GM21381 (cell line): ENCODE measurements around the gene PTBP2.
"Not testable (repeated sequence)": the region's sequence is repeated elsewhere in the genome, so short reads cannot be mapped to it uniquely, and the experiment has no call there.

ENCODE experiments used
- ATAC-seq: cut with Tn5 transposase; IDR thresholded peaks from one replicate; pipeline ENCODE4 v1.9.1; 2021; ENCODE audit warnings: mild to moderate bottlenecking, moderate library complexity; ENCODE audit not compliant: unreplicated experiment

Gene PTBP2

DNA sequence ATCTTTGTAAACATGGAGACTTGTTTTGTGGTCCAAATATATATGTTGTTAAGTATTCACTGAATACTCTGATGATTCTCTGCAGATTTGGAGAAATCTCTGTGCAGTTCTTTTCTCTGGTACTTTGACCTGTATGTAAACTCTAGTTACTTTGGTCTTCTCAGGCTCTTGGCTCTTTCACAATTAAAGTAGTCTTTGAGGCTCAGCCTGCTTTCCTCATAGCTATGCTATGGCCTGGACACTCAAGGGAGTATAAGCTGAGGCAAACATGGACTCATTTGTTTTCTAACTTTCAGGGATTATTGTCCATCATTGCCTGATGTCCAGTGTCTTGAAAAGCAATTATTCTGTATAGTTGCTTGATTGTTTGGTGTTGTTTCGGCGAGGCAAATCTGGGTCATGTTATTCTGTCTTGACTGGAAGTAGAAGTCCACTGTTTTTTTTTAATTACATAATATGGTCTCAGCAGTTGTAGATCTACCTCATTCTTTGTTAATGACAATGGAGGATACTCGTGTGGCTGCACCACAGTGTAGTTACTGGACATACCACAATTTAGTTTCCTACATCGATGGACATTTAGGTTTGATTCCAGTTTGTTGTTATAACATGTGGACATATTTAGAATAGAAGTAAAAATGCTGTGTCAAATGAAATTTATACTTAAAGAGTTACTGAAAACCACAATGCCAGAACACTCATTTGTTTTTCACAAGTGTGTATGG, 9.2 kb downstream of the PTBP2 start:
- ATAC-seq: no peak

DNA sequence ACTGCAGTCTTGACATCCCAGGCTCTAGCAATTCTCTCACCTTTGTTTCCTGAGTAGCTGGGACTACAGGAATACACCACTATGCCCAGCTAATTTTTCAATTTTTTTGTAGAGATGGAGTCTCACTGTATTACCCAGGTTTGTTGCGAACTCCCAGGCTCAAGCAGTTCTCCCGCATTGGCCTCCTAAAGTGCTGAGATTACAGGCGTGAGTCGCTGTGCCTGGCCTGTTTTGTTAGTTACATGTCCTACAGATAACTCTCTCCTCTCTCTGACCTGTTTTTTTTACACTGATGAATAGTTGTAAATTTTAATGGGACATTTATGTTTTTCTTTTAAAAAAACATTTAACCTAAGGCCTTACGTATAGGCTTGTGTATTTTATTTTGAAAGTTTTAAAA, 19.8 kb downstream of the PTBP2 start:
- no peak for ATAC-seq

DNA sequence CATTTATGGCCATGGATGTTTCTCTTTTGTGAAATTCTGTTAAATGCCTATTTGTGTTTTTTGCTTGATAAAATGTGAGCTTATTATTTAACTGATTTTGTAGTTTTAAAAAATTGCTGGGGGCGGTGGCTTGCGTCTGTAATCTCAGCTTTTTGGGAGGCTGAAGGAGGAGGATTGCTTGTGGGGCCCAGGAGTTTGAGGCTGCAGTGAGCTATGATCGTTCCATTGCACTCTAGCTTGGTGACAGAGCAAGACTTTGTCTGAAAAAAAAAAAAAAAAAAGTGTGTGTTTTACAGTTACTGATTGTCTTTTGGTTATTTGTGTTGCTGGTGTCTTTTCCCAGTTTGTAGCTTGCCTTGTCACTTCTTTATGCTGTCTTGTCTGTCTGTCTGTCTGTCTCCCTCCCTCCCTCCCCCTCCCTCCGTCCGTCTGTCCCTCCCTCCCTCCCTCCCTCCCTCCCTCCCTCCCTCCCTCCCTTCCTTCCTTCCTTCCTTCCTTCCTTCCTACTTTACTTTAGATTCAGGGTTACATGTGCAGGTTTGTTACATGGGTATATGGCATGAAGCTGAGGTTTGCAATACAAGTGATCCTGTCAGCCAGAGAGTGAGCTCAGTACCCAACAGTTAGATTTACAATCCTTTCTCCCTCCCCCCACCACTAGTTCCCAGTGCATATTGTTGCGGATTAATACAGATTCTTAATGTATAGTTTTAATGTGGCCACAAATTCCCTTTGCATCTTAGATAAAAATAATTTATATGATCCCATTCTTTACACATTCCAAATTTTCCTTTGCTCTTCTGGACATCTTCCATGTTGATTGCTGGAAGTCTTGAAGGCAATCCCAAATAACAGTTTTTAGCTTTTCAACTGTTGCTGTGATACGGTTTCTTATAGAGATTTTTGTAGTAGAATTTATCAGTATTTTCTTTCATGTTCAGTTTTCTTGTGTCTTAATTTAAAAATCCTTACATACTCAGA, 25.1 kb downstream of the PTBP2 start:
- ATAC-seq: no peak

DNA sequence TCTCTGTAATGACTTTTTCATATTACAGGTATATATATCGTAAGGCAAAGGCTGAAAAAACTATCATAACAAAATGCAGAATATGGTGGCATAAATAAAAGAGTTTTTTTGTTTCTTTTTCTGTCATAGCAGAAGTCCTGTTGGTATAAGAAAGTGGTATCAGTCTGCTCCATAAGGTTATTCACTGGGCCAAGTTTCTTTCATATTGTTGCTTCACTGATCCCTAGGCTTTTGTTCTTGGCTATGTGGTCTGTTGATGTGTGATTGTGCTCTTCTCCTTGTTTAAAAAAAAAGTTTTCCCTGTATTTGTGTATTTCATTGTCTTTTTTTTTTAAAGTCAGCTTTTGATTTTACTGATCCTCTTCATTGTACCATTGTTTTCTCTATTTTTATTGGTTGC, 26.0 kb downstream of the PTBP2 start:
- ATAC-seq: no peak

DNA sequence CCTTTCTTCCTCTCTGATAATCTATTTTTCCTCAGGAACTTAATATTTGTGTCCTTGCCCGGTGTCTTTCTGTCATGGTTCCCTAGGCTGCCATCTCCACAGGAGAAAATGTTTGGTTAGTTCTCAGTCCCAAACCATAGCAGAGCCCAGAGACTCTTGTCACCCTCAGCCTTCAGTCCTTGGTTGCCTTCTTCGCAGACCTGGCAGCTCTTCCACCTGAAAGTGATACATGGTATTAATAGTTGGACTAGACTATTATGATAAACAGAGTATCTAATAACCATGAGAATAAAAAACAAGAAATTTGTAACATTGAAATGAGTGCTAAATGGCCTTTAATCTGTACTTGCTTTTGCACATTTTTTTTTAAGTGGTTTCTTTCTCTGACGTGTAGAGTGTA, 26.5 kb downstream of the PTBP2 start:
- ATAC-seq: no peak

DNA sequence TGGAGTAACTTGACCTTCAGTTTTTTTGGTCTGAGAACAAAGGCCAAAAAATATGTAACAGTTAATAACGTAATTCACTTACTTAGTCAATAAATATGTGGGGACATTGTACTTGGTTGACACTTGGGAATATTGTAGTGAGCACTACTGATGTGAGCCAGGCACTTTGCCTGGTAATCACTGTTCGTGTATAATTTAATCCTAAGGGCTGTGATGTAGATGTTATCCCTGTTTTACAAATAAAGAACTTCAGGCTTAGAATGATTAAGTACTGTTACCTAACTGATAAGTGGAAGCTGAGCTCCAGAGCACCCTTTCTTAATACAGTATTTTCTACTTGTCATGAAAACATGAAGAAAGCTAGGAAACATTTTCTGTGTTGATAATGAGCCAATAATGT, 28.0 kb downstream of the PTBP2 start:
- ATAC-seq: no peak

DNA sequence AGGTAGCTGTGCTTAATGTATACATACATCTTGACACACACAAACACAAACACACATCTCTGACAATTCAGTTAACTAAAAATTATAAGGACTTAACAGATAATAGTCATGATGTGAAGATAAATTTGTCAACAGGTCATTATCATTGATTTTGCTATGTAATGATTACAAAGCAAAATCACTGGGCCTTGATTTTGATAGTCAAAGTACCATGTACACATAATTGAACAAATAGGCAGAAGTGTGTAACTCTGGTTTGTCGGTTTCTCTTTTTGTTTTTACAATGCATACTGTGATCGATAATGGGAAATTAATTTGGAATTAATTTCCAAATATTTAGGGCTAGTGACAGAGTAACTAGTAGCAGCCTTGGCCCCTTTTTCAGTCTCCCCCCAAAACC, 30.8 kb downstream of the PTBP2 start:
- no peak for ATAC-seq

DNA sequence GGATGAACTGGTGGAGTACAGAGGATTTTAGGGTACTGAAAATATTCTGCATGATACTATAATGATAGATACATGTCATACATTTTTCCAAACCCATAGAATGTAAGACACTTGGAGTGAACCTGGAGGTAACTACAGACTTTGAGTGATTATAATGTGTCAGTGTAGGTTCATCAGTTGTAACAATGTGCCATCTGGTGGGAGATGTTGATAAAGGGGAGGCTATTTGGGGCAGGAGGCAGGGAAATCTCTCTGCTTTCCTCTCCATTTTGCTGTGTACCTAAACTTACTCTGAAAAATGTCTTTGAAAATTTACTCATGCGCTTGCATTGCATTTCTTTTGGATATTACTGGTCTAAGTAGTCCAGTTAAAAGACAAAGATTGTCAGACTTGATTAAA, 35.2 kb downstream of the PTBP2 start:
- ATAC-seq: no peak

DNA sequence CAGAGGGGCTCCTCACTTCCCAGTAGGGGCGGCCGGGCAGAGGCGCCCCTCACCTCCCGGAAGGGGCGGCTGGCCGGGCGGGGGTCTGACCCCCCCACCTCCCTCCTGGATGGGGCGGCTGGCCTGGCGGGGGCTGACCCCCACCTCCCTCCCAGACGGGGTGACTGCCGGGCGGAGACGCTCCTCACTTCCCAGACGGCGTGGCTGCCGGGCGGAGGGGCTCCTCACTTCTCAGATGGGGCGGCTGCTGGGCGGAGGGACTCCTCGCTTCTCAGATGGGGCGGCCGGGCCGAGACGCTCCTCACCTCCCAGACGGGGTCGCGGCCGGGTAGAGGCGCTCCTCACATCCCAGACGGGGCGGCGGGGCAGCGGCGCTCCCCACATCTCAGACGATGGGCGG, 41.0 kb downstream of the PTBP2 start:
- not testable (repeated sequence) for ATAC-seq

DNA sequence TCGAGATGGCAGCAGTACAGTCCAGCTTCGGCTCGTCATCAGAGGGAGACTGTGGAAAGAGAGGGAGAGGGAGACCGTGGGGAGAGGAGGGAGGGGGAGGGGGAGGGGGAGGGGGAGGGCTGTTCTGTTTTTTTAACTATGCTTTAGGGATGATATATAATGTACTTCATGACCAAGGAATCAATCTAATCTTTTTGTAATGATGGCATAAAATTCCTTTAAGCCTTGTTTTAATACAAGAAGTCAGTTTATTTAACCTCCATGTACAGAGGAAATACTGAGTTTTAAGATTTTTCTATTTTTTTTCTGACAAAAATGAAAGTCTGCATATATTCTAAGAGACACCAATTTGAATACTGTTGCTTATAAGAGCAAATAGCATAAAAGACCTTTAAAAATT, 41.9 kb downstream of the PTBP2 start:
- ATAC-seq: no peak

DNA sequence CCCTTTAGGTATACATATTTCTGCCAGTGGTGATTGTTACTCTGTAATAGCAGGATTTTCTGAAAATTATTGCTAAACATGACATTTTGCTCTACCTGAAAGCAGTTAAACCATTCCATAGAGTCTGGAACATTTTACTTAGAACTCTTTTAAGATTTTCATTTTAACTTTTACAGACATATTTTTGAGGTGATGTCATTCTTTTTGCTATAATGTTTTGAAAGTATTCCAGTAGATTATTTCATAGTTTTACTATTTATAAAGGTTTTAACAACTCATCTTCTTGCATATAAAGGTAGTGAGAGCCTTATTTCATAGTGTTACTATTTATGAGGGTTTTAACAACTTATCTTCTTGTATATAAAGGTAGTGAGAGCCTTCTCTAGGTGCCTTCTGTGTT, 42.9 kb downstream of the PTBP2 start:
- ATAC-seq: no peak

DNA sequence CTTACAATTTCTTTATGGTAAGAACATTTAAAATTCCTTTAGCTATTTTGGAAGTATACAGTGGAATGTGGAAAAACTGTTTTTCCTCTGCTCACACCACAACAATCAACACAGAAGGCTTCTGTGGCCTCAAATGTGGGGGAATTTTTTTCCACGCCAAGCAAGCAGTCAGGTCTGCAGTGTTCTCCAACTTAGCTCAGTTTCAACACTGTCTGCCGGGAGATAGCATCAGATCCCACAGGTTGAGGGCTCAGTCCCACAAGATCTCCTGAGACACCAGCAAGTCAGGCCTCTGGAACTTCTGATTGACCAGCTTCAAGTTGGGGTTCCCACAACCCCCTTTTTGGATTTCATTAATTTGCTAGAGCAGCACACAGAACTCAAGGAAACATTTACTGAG, 50.3 kb downstream of the PTBP2 start:
- ATAC-seq: no peak

DNA sequence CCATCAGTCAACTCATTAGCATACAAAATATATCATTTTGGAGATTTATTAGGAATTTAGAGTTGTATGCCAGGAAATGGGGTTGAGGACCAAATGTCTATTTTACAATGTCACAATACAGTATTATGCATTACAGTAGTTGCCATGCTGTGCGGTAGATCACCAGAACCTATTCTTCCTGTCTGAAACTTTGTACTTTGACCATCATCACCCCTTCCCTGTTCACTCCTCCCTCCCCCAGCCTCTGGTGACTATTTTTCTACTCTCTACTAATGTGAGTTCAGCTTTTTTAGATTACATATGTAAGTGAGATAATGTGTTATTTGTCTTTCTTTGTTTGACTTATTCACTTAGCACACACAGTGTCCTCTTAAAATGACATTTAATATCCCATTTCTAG, 50.8 kb downstream of the PTBP2 start:
- no peak for ATAC-seq

DNA sequence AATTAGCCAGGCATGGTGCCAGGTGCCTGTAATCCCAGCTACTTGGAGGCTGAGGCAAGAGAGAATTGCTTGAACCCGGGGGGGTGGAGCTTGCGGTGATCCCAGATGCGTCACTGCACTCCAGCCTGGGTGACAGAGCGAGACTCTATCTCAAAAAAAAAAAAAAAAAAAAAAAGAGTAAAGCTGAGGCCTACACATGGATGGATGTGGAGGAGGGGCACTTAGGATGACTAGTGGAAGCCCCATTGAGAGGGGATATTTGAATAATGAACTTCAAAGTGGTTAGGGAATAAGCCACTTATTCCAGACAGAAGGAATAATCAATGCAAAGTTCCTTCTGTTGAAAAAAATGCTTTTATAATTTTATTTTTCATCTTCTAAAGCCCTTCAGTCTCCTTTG, 51.4 kb downstream of the PTBP2 start:
- ATAC-seq: no peak

DNA sequence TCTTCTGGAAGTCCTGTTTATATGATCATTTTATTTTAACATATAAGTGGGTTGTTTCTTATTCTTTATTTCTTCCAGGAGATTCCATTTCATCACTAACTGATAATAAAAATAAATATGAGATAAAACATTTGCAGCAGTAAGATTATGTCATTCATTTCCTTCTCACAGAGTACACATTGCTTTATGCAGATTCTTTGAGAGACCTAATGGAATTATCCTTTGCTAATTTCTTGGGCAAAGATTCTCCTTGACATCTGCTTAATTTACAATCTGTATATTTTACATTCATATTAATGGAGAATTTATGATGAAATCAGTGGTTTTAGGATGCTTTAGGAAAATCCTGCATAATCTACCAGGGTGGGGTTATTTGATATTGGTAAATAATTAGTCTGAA, 60.6 kb downstream of the PTBP2 start:
- ATAC-seq: no peak

DNA sequence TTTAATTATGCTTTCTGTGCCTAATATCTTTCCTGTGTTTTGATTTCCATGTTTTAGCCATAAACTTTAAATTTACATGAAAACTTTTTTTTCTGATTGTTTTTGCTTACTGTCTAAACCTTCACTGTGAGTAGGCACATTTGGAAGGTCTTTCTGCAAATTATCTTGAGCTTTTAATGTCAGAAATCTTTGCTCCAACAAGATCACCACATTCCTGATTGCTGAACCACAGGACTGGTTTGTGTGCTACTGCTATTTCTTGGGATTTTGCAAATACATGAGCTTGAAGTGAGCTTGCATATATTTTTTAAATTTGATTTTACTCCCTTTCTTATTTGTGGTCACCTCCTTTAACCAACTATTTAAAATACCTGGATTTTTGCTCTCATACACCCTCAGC, 61.3 kb downstream of the PTBP2 start:
- ATAC-seq: no peak

DNA sequence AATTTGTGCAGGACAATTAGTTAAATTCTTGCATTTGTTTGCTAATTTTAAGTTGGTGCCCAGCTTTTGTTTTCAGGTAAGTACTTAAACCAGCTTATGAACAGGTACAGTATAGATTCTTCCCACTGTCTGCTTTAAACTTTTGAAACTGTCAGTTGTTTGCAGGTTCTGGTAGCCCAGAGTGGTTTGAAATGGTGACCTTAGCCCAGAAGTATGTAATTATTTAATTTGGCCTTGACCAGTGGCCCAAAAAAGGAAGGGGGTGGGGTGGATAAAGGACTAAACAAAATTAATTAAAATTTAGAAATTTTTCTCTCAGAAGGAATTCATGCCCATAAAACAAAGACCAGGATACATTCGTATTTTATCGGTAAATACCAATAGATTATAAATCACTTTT, 69.0 kb downstream of the PTBP2 start:
- no peak for ATAC-seq

DNA sequence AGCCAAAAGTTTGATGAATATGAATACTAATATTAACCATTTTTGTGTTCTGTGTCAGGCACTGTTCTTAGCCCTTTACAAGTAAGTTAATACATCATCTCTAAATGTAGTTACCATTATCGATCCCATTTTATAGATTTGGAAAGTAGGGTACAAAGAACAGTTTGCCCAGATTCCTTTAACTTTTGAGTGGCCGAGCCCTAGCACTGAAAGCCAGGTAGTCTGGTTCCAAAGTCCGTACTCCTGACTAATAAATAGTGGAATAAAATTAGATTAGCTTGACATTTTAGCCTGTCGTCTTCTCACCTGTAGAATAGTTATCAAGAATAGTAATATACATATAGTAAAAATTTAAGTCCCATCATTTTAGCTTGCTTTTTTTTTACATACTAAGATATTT, 70.6 kb downstream of the PTBP2 start:
- no peak for ATAC-seq

DNA sequence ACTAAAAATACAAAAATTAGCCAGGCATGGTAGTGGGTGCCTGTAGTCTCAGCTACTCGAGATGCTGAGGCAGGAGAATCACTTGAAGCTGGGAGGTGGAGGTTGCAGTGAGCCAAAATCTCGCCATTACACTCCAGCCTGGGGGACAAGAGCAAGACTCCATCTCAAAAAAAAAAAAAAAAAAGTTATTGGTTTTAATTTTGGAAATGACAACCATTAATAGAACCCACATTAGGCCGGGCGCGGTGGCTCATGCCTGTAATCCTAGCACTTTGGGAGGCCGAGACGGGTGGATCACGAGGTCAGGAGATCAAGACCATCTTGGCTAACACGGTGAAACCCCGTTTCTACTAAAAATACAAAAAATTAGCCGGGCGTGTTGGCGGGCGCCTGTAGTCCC, 80.1 kb downstream of the PTBP2 start:
- ATAC-seq: not testable (repeated sequence)

DNA sequence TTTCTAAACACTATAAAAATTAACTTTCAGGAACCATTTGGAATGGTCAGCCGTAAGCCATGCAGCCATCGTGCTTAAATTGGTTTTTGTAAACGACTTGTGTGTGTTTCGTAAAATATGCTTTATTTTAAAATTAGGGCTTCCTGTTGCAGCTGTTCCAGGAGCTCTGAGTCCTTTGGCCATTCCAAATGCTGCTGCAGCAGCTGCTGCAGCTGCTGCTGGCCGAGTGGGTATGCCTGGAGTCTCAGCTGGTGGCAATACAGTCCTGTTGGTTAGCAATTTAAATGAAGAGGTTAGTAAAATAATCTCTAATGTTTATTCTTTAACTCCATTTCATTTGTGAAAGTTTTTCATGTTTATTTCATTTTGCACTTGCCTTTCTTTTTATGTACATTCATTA, 83.1 kb downstream of the PTBP2 start:
- ATAC-seq: no peak

DNA sequence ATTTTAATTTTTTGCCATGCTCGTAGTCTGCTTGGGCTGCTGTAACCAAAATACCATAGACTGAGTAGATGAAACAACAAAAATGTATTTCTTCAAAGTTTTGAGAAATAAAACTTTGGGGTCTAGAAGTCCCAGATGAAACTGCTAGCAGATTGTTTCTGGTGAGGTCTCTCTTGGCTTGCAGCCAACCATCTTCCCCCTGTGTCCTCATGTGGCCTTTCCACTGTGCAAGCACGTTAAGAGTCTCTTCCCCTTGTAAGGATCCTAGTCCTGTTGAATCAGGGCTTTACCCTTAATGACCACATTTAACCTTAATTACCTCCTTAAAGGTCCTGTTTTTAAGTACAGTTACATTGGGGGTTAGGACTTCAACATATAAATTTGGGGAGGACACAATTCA, 86.6 kb downstream of the PTBP2 start:
- no peak for ATAC-seq

DNA sequence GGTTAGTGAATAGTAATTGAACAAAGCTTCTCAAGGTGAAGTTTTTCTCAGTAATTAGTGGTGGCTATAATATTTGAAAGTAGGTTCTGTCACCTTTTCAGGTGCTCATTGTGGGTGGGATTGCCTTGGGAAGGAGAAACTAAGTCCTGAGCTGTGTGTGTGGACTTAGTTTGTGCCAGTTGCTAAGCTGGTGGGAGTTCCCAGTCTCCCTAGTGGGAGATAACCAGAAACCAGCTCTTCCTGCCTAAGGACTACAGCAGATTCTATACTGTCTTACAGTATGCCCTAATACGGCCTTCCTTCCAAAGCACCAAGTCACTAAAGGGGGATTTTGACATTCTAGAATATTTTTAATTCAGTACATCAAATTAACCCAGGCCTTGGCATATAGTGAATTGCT, 94.3 kb downstream of the PTBP2 start:
- no peak for ATAC-seq
